ENCODE measurements around the gene RNF130. TPM values are rescaled to one million over a fixed set of nuclear protein-coding genes. Genes with fewer than 3 reads are reported as not detected.

Gene RNF130
- total RNA-seq, 1 donor from 2014 or later = 29.8 TPM

DNA sequence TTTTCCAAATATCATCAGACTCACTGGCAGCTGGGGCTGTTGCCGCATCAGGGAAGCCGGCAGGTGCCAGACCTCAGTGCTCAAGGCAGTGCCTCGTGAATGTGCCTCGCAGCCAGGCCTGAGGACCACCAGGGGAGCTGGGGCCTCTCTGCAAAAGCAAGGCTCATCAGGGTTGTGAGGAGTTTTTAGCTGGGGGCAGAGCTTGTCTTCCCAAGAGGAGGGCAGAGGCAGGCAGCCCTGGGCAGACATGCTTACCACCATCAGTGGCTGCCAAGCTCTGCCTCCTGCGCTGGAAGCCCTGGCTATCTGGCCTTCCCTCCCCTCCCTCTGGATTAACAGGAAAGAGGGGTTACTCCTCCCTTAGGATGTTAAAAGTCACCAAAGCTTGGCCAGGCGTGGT lies 155.0 kb downstream of the RNF130 start:
- no peaks in the 10 kb centered on the region for H3K36me3 ChIP-seq (ENCODE audit: insufficient read depth, low read length)
- DNase-seq (ENCODE audit: low read depth) (no peak), FAIRE-seq (no peak)
- Mint-ChIP-seq H3K27me3 (ENCODE audit: low read depth, unreplicated experiment) (peaks cover 17% of the 10 kb centered on the region), H3K36me3 (ENCODE audit: low read depth, unreplicated experiment) (peaks cover 2% of the 10 kb centered on the region), H3K4me1 (ENCODE audit: low read depth, unreplicated experiment) (peaks cover 13% of the 10 kb centered on the region), H3K9me3 (ENCODE audit: unreplicated experiment) (no peaks in the 10 kb centered on the region), H3K4me3 (ENCODE audit: unreplicated experiment) (no peak overlapping the region), H3K27ac (ENCODE audit: unreplicated experiment) (no peak overlapping the region)
- H3K4me3 ChIP-seq (ENCODE audit: insufficient read depth, low read depth, low read length) = no peak overlapping the region
- H3K9ac ChIP-seq (ENCODE audit: low read length) = no peak overlapping the region
- no peaks in the 10 kb centered on the region for H3K79me2 ChIP-seq (ENCODE audit: insufficient read depth, low read length)
- no peak overlapping the region for H3K27ac ChIP-seq (ENCODE audit: low read depth, low read length)
- H3K27me3 ChIP-seq (ENCODE audit: insufficient read depth, low read length) = peaks cover 3% of the 10 kb centered on the region
- TF ChIP-seq, protein P1, sequence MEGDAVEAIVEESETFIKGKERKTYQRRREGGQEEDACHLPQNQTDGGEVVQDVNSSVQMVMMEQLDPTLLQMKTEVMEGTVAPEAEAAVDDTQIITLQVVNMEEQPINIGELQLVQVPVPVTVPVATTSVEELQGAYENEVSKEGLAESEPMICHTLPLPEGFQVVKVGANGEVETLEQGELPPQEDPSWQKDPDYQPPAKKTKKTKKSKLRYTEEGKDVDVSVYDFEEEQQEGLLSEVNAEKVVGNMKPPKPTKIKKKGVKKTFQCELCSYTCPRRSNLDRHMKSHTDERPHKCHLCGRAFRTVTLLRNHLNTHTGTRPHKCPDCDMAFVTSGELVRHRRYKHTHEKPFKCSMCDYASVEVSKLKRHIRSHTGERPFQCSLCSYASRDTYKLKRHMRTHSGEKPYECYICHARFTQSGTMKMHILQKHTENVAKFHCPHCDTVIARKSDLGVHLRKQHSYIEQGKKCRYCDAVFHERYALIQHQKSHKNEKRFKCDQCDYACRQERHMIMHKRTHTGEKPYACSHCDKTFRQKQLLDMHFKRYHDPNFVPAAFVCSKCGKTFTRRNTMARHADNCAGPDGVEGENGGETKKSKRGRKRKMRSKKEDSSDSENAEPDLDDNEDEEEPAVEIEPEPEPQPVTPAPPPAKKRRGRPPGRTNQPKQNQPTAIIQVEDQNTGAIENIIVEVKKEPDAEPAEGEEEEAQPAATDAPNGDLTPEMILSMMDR (IDR thresholded peaks at IDR 0.05; ENCODE audit: insufficient read depth, low read depth, low read length) = no peak
- no peak for TF ChIP-seq EZH2 (IDR thresholded peaks at IDR 0.05; ENCODE audit: insufficient read depth, low read length)
- no peak overlapping the region for H3K4me2 ChIP-seq (ENCODE audit: low read length)
- H3K9me3 ChIP-seq (ENCODE audit: insufficient read depth, low read depth, low read length) = no peaks in the 10 kb centered on the region
- H2AFZ ChIP-seq (ENCODE audit: low read depth, low read length) = no peak overlapping the region
- H4K20me1 ChIP-seq (ENCODE audit: insufficient read depth, low read length) = no peaks in the 10 kb centered on the region
- peaks cover 5% of the 10 kb centered on the region for H3K4me1 ChIP-seq (ENCODE audit: insufficient read depth, low read length)

DNA sequence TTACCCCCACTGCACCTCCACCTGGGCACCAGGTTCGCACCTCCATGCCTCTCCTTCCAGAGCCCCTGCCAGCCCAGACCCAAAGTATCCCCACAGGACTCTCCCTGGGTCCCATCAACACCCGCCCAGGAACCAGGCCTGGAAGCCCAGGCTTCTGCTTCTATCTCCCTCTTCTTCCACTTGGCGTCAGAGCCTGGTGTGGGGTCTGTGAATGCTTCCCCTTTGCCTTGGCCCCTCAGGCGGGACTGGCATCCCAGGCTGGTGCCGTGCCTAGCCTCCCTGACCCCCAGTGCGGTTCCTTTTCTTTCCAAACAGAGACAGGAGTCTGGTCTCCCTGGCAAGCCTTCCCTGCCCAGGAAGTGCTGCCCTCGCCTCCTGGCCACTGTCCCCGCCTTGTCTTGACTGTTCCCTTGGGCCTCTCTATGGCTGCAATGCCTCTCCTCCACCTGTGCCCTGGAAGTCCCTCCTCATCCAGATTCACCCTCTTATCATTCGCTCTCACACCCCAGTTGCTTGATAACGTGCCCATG lies 156.1 kb downstream of the RNF130 start:
- H3K9me3 ChIP-seq (ENCODE audit: insufficient read depth, low read depth, low read length) = no peaks in the 10 kb centered on the region
- H3K9ac ChIP-seq (ENCODE audit: low read length) = no peak overlapping the region
- FAIRE-seq = no peak
- peaks cover 3% of the 10 kb centered on the region for H3K27me3 ChIP-seq (ENCODE audit: insufficient read depth, low read length)
- no peak overlapping the region for H3K4me3 ChIP-seq (ENCODE audit: insufficient read depth, low read depth, low read length)
- H3K79me2 ChIP-seq (ENCODE audit: insufficient read depth, low read length) = no peaks in the 10 kb centered on the region
- no peaks in the 10 kb centered on the region for H4K20me1 ChIP-seq (ENCODE audit: insufficient read depth, low read length)
- peaks cover 2% of the 10 kb centered on the region for H3K36me3 Mint-ChIP-seq (ENCODE audit: low read depth, unreplicated experiment)
- no peak overlapping the region for H3K4me3 Mint-ChIP-seq (ENCODE audit: unreplicated experiment)
- peaks cover 5% of the 10 kb centered on the region for H3K4me1 ChIP-seq (ENCODE audit: insufficient read depth, low read length)
- no peak overlapping the region for H3K27ac ChIP-seq (ENCODE audit: low read depth, low read length)
- H3K27me3 Mint-ChIP-seq (ENCODE audit: low read depth, unreplicated experiment) = peaks cover 15% of the 10 kb centered on the region
- H3K36me3 ChIP-seq (ENCODE audit: insufficient read depth, low read length) = no peaks in the 10 kb centered on the region
- no peak overlapping the region for H2AFZ ChIP-seq (ENCODE audit: low read depth, low read length)
- H3K4me1 Mint-ChIP-seq (ENCODE audit: low read depth, unreplicated experiment) = peaks cover 13% of the 10 kb centered on the region
- DNase-seq (ENCODE audit: low read depth) = no peak
- no peak overlapping the region for H3K27ac Mint-ChIP-seq (ENCODE audit: unreplicated experiment)
- H3K4me2 ChIP-seq (ENCODE audit: low read length) = no peak overlapping the region
- H3K9me3 Mint-ChIP-seq (ENCODE audit: unreplicated experiment) = no peaks in the 10 kb centered on the region
- TF ChIP-seq, protein P1 (IDR thresholded peaks at IDR 0.05; ENCODE audit: insufficient read depth, low read depth, low read length) = no peak
- TF ChIP-seq EZH2 (IDR thresholded peaks at IDR 0.05; ENCODE audit: insufficient read depth, low read length) = no peak

DNA sequence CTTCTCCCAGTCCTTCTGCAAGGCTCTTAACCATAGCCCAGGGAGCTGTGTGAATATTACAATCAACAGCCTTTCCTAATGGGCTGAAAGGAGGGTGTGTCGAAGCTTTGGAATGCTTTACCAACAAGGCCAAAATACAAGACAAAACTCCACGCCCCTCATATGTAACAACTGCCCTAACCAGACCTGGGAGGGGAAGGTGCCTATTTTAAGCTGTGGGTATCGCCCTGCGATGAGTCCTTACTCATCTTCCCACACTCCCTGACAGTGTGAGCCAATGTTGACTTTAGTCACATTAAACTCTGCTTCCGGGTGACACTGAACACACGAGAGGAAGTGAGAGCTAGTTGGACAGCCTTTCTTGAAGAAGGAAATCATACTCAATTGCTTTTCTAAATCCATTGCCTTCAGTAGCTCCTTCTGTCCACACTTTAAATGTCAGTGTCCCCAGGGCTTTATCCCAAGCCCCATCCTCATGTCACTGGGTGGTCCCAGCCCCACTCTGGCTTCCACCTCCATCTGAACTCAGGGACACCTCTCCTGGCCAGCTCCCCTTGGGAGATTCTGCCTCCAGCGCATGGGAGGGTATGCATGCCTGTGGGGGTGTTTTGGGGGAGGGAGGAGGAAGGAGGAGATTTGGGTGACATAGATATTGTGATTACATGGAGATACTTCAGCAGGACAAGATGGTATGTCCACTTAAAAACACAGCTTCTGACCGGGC lies 157.4 kb downstream of the RNF130 start:
- Histone ChIP-seq H3K27me3 (ENCODE audit: insufficient read depth, low read length) (peaks cover 3% of the 10 kb centered on the region), H3K4me1 (ENCODE audit: insufficient read depth, low read length) (peaks cover 5% of the 10 kb centered on the region), H4K20me1 (ENCODE audit: insufficient read depth, low read length) (no peaks in the 10 kb centered on the region), H3K4me3 (ENCODE audit: insufficient read depth, low read depth, low read length) (no peak overlapping the region), H3K9ac (ENCODE audit: low read length) (no peak overlapping the region), H2AFZ (ENCODE audit: low read depth, low read length) (peak overlapping the region; percentile 44), H3K4me2 (ENCODE audit: low read length) (peak overlapping the region; percentile 1), H3K36me3 (ENCODE audit: insufficient read depth, low read length) (no peaks in the 10 kb centered on the region), H3K27ac (ENCODE audit: low read depth, low read length) (no peak overlapping the region), H3K79me2 (ENCODE audit: insufficient read depth, low read length) (no peaks in the 10 kb centered on the region), H3K9me3 (ENCODE audit: insufficient read depth, low read depth, low read length) (no peaks in the 10 kb centered on the region)
- Mint-ChIP-seq H3K9me3 (ENCODE audit: unreplicated experiment) (no peaks in the 10 kb centered on the region), H3K36me3 (ENCODE audit: low read depth, unreplicated experiment) (peaks cover 2% of the 10 kb centered on the region), H3K4me1 (ENCODE audit: low read depth, unreplicated experiment) (peaks cover 13% of the 10 kb centered on the region), H3K27me3 (ENCODE audit: low read depth, unreplicated experiment) (peaks cover 14% of the 10 kb centered on the region), H3K4me3 (ENCODE audit: unreplicated experiment) (peak overlapping the region; percentile 14), H3K27ac (ENCODE audit: unreplicated experiment) (peak overlapping the region; percentile 58)
- no peak for TF ChIP-seq EZH2 (IDR thresholded peaks at IDR 0.05; ENCODE audit: insufficient read depth, low read length)
- TF ChIP-seq, protein P1 (IDR thresholded peaks at IDR 0.05; ENCODE audit: insufficient read depth, low read depth, low read length) = no peak
- DNase-seq (ENCODE audit: low read depth) = peak; percentile 29
- FAIRE-seq = no peak

Measured in astrocyte (in vitro differentiated cells and primary cell).